ENCODE results near the gene C12orf76. TPM values are rescaled to one million over a fixed set of nuclear protein-coding genes. Genes with fewer than 3 reads are reported as not detected.
"Not testable (repeated sequence)": the region's sequence is repeated elsewhere in the genome, so short reads cannot be mapped to it uniquely, and the experiment has no call there.

The C12orf76 gene
- total RNA-seq: 5.4 TPM
- long read RNA-seq, partial matches to known transcripts: 7 of 10 reads
- long read RNA-seq, other reads (novel, unspliced or antisense): 0 of 10 reads

- DNase-seq: peak; percentile 93
- Histone ChIP-seq H3K27ac (replicated peaks) (peak within 1 kb of the TSS; percentile 83), H3K4me3 (peak within 1 kb of the TSS; percentile 84), H3K9me3 (replicated peaks) (no peaks in the 10 kb centered on the region), H3K4me1 (peaks cover 30% of the 10 kb centered on the region), H3K27me3 (ENCODE audit: low read depth) (no peaks in the 10 kb centered on the region), H3K36me3 (peaks cover 6% of the 10 kb centered on the region)
- intact Hi-C loops (cut with micrococcal nuclease): no loop called here
- no peak for TF ChIP-seq CTCF (IDR thresholded peaks at IDR 0.05; ENCODE audit: borderline replicate concordance)
Observed at GRCh38 chr12:110048242-110049027, at the start of gene C12orf76. TSS of gene C12orf76 (minus strand) at chr12:110048522. CDS start at chr12:110048495, 27 bp downstream.

- DNase-seq: no peak
- no peaks in the 10 kb centered on the region for H3K9me3 ChIP-seq (replicated peaks)
- H3K4me1 ChIP-seq: no peaks in the 10 kb centered on the region
- H3K27ac ChIP-seq (replicated peaks): no peak overlapping the region
- H3K27me3 ChIP-seq (ENCODE audit: low read depth): no peaks in the 10 kb centered on the region
- H3K4me3 ChIP-seq: no peak overlapping the region
- intact Hi-C loops (cut with micrococcal nuclease): no loop called here
- no peaks in the 10 kb centered on the region for H3K36me3 ChIP-seq
- no peak for TF ChIP-seq CTCF (IDR thresholded peaks at IDR 0.05; ENCODE audit: borderline replicate concordance)
Observed at GRCh38 chr12:110093631-110094311, 45.4 kb upstream of the C12orf76 start.

GRCh38 chr12:110091136-110091711 is 42.9 kb upstream of the C12orf76 start:
- no peaks in the 10 kb centered on the region for H3K9me3 ChIP-seq (replicated peaks)
- H3K27ac ChIP-seq (replicated peaks): no peak overlapping the region
- no peak overlapping the region for H3K4me3 ChIP-seq
- DNase-seq: no peak
- TF ChIP-seq CTCF (IDR thresholded peaks at IDR 0.05; ENCODE audit: borderline replicate concordance): no peak
- H3K36me3 ChIP-seq: no peaks in the 10 kb centered on the region
- intact Hi-C loops (cut with micrococcal nuclease): no loop called here
- no peaks in the 10 kb centered on the region for H3K27me3 ChIP-seq (ENCODE audit: low read depth)
- H3K4me1 ChIP-seq: no peaks in the 10 kb centered on the region

- no peak for TF ChIP-seq CTCF (IDR thresholded peaks at IDR 0.05; ENCODE audit: borderline replicate concordance)
- Histone ChIP-seq H3K27ac (replicated peaks) (no peak overlapping the region), H3K4me3 (no peak overlapping the region), H3K9me3 (replicated peaks) (no peaks in the 10 kb centered on the region), H3K4me1 (no peaks in the 10 kb centered on the region), H3K27me3 (ENCODE audit: low read depth) (no peaks in the 10 kb centered on the region), H3K36me3 (no peaks in the 10 kb centered on the region)
- DNase-seq: no peak
- intact Hi-C loops (cut with micrococcal nuclease): no loop called here
Observed at GRCh38 chr12:110090266-110091135, 42.2 kb upstream of the C12orf76 start.

GRCh38 chr12:110088936-110089335 is 40.6 kb upstream of the C12orf76 start:
- Histone ChIP-seq H3K36me3 (no peaks in the 10 kb centered on the region), H3K4me3 (no peak overlapping the region), H3K27ac (replicated peaks) (peak overlapping the region; percentile 42), H3K4me1 (no peaks in the 10 kb centered on the region), H3K27me3 (ENCODE audit: low read depth) (no peaks in the 10 kb centered on the region), H3K9me3 (replicated peaks) (no peaks in the 10 kb centered on the region)
- intact Hi-C loops (cut with micrococcal nuclease): no loop called here
- TF ChIP-seq CTCF (IDR thresholded peaks at IDR 0.05; ENCODE audit: borderline replicate concordance): no peak
- DNase-seq: no peak

- H3K4me1 ChIP-seq; H3K4me3 ChIP-seq; intact Hi-C loops (cut with micrococcal nuclease); H3K9me3 ChIP-seq (replicated peaks); DNase-seq; H3K27me3 ChIP-seq (ENCODE audit: low read depth); H3K36me3 ChIP-seq: not testable (repeated sequence)
- peak overlapping the region; percentile 42 for H3K27ac ChIP-seq (replicated peaks)
Observed at GRCh38 chr12:110088216-110088615, 39.9 kb upstream of the C12orf76 start.
